Measurements from ENCODE around the gene KCNAB1. TPM values are rescaled to one million over a fixed set of nuclear protein-coding genes. Genes with fewer than 3 reads are reported as not detected.

The KCNAB1 gene
- total and polyA plus RNA-seq, 5 experiments from 2014 or later, result 0.16 to 0.39 (median 0.17) TPM

DNA sequence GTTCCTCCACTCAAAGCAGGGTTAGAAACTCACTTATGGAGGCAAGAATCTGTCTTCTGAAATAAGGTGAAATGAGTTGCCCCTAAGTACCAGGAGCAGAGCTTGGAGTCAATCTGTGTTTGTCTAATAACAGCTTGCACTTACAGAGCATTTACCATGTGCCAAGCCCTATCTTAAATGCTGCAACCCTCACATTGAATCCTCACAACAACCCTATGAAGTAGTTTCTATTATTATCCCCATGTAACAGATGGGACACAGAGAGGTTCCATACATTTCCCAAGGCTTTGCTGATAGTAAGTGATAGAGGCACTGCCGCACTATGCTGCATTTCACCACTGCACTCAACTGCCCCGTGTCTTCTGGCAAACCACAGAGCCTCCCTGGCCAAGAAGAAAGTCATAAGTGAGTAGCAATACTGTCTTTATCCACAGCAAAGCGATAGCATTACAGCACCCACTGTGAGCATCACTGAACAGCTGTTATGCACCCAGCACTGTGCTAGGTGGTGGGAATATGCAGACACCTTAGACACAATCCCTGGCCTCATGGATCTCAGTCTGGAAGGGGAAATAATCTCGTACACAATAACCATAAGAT is 293.0 kb downstream of the KCNAB1 start:
- Mint-ChIP-seq H3K27me3 (peaks cover 6 to 19% (median 8%) of the 10 kb centered on the region in 5 donors), H3K4me3 (no peak overlapping the region), H3K36me3 (peaks cover 0 to 3% (median 0%) of the 10 kb centered on the region in 3 donors), H3K9me3 (no peaks in the 10 kb centered on the region), H3K27ac (no peak overlapping the region), H3K4me1 (peaks cover 0 to 1% (median 0%) of the 10 kb centered on the region in 4 donors)
- DNase-seq (no peak), ATAC-seq (no peak)
- POLR2A ChIA-PET, result no interaction called here

DNA sequence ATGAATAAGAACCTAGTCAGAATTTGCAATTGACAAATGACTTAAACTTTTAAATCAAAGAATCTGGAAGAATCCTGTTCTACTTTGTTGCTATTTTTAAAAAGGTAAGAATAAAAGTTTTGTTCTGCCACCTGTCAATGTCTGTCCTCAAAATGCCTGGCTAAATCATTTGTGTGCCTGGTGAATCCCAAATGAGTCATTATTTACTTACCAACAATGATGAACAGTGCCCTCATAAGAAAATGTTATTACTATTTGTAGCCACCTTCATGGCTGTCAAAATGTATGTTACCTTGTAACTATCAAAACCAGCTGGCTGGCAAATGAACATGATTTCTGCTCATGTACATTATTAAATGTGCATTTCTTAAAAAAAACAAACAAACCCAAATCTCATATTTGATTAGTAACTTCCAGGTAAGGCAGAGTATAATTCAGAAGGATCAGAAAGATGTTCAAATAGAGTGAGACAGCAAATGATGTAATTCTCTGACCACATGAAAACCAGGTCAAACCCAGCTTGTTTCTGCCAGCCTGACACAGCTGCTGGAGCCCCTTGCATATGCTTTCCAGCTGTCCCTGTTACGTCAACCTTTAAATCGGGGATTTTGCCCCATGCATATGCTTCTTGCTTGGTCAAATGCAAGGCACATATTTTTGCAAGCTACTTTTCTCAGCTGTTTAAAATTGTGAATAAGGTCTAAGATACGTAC is 296.6 kb downstream of the KCNAB1 start:
- peaks cover 0 to 1% (median 0%) of the 10 kb centered on the region in 4 donors for H3K4me1 Mint-ChIP-seq

DNA sequence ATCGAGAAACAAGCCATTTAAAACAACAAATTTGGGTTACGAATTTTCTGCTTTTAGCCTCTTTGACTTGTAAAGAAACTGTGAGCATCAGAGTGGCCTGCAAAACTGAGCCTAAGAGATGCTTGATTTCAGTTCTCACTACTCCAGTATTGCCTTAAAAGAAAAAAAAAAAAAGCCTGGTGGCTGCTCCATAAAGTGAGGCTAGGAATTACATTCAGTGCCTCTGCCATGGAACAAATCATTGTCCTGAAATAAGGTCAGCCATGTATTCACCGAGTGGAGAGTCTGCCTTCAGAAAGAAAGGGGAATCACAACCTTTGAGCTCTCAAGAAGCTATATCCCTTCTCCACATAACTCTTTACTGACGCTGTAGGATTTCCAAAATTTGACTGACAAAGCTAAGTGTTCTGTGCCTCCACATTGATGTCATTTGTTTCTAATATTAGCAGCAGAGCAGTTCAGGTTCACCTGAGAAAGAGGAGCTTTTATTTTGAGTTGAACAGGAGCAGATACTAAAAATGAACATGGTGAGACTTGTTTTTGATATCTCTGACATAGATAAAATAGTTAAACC is 297.3 kb downstream of the KCNAB1 start:
- no peak overlapping the region for H3K4me3 Mint-ChIP-seq
- H3K27ac Mint-ChIP-seq, result no peak overlapping the region
- POLR2A ChIA-PET, result no interaction called here
- H3K4me1 Mint-ChIP-seq, result peaks cover 0 to 1% (median 0%) of the 10 kb centered on the region in 4 donors
- H3K9me3 Mint-ChIP-seq, result no peaks in the 10 kb centered on the region
- H3K27me3 Mint-ChIP-seq, result peaks cover 4 to 18% (median 9%) of the 10 kb centered on the region in 5 donors
- no peak for ATAC-seq
- peaks cover 0 to 3% (median 0%) of the 10 kb centered on the region in 3 donors for H3K36me3 Mint-ChIP-seq
- no peak for DNase-seq

More for the DNA sequence above, 296.6 kb downstream of the KCNAB1 start:
- no peak for DNase-seq
- ATAC-seq, result no peak
- Mint-ChIP-seq H3K4me3 (no peak overlapping the region), H3K36me3 (peaks cover 0 to 3% (median 0%) of the 10 kb centered on the region in 3 donors), H3K27ac (no peak overlapping the region), H3K9me3 (no peaks in the 10 kb centered on the region), H3K27me3 (peaks cover 4 to 18% (median 9%) of the 10 kb centered on the region in 5 donors)
- POLR2A ChIA-PET, result no interaction called here

DNA sequence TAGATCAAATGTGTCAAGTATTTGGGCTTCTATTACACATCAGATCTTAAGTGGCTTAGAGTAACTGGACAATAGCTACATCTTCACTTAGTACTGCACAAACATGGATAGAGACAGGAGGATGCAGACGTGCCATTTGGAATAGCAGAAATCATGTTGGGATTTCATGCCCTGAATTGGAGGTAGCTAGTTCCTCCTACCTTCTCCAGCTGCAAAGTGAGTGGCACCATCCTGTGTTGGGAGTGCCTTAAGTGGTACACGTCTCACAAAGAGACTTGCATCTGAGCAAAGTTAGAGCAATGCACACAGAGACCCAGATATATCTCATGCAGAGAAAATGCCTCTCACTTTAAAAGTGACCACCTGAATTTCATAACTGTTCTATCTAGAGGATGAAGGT is 298.1 kb downstream of the KCNAB1 start:
- H3K36me3 Mint-ChIP-seq, result peaks cover 0 to 3% (median 0%) of the 10 kb centered on the region in 3 donors
- no peak for ATAC-seq
- peaks cover 4 to 18% (median 9%) of the 10 kb centered on the region in 5 donors for H3K27me3 Mint-ChIP-seq
- peaks cover 0 to 1% (median 0%) of the 10 kb centered on the region in 4 donors for H3K4me1 Mint-ChIP-seq
- no peak overlapping the region for H3K4me3 Mint-ChIP-seq
- POLR2A ChIA-PET, result no interaction called here
- DNase-seq, result no peak
- no peaks in the 10 kb centered on the region for H3K9me3 Mint-ChIP-seq
- no peak overlapping the region for H3K27ac Mint-ChIP-seq

DNA sequence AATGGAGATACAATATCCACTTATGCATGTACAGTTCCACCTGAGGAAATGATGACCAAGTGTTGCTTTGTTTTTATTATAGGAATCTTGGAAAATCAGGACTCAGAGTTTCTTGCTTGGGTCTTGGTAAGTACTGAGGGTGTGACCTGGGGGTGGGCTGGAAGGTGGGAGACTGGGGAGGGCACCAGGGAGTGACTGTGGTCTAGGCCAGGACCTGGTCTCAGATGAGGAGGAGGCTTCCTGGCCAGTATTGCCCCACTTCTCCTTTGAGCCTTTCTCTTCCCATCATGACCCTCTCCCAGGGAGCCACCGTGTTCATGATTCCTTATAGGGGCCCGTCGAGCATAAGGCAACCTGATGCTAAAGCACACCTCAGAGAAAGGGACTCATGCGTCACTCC is 301.2 kb downstream of the KCNAB1 start:
- DNase-seq, result no peak
- Mint-ChIP-seq H3K9me3 (no peaks in the 10 kb centered on the region), H3K36me3 (no peaks in the 10 kb centered on the region), H3K27ac (no peak overlapping the region), H3K27me3 (peaks cover 0 to 7% (median 4%) of the 10 kb centered on the region in 5 donors), H3K4me3 (no peak overlapping the region), H3K4me1 (no peaks in the 10 kb centered on the region)
- ATAC-seq, result no peak
- POLR2A ChIA-PET, result no interaction called here

DNA sequence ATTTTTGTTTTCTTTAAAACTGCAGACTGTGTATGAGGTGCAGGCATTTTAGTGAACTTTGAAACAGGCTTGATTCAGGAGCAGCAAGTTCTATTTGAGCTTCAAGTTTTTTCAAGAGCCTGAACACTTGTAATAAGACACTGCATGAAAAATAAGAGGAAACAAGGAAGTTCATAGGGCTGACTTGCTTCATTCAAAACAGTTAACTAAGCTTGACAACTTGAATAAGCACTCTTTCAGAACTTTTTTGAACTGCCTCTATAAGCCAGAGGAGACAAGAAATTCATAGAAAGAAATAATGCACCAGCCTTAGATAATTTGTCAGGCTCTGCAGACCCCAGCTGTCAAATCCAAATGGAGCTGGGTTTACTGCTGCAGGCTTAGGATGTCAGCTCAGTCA is 304.4 kb downstream of the KCNAB1 start:
- POLR2A ChIA-PET, result no interaction called here
- no peak for ATAC-seq
- Mint-ChIP-seq H3K36me3 (no peaks in the 10 kb centered on the region), H3K27me3 (peaks cover 0 to 3% (median 0%) of the 10 kb centered on the region in 5 donors), H3K4me3 (no peak overlapping the region), H3K9me3 (no peaks in the 10 kb centered on the region), H3K4me1 (no peaks in the 10 kb centered on the region), H3K27ac (no peak overlapping the region)
- DNase-seq, result no peak

DNA sequence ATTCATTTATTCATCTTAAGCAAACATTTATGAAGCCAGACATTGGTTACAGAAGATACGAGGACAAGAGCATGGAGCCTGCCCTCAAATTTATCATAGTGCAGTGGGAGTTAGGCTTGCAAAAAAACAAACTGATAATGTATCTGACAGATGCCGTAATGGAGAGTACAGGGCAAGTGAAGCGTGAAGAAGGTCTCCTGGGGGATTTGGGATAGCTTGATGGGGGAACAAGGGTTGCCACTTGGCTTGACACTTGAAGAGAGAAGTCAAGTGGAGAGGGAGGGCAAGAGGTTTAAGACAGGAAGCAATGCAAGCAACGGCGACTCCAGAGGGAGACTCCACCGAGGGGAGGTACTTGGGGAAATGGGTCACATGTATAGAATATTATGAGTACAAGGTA is 305.3 kb downstream of the KCNAB1 start:
- ATAC-seq (no peak), DNase-seq (no peak)
- Mint-ChIP-seq H3K9me3 (no peaks in the 10 kb centered on the region), H3K36me3 (no peaks in the 10 kb centered on the region), H3K27ac (no peak overlapping the region), H3K27me3 (no peaks in the 10 kb centered on the region), H3K4me3 (no peak overlapping the region), H3K4me1 (no peaks in the 10 kb centered on the region)
- POLR2A ChIA-PET, result no interaction called here

DNA sequence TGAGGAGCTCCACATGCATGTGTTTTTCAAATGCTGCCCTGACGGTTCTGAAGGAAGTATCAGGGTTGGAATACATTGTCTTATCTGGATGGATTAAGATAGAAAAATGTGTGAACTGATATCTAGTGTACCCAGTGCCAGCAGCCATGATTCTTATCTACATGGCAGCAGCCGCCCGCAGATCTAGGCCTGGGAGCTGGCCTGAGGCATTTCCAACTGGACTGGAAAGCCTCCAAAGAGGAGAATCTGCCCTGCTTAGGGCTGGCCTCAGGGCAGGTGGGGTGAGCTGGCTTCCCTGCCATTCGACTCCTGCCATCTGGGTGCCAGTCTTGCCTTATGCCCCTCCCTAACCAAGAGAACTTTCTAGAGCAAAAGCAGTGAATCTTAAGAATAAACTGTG is 308.7 kb downstream of the KCNAB1 start:
- DNase-seq (no peak), ATAC-seq (no peak)
- POLR2A ChIA-PET, result no interaction called here
- Mint-ChIP-seq H3K4me1 (no peaks in the 10 kb centered on the region), H3K27ac (no peak overlapping the region), H3K9me3 (peaks cover 0 to 2% (median 0%) of the 10 kb centered on the region in 9 donors), H3K27me3 (peaks cover 4 to 15% (median 5%) of the 10 kb centered on the region in 5 donors), H3K4me3 (no peak overlapping the region), H3K36me3 (no peaks in the 10 kb centered on the region)

DNA sequence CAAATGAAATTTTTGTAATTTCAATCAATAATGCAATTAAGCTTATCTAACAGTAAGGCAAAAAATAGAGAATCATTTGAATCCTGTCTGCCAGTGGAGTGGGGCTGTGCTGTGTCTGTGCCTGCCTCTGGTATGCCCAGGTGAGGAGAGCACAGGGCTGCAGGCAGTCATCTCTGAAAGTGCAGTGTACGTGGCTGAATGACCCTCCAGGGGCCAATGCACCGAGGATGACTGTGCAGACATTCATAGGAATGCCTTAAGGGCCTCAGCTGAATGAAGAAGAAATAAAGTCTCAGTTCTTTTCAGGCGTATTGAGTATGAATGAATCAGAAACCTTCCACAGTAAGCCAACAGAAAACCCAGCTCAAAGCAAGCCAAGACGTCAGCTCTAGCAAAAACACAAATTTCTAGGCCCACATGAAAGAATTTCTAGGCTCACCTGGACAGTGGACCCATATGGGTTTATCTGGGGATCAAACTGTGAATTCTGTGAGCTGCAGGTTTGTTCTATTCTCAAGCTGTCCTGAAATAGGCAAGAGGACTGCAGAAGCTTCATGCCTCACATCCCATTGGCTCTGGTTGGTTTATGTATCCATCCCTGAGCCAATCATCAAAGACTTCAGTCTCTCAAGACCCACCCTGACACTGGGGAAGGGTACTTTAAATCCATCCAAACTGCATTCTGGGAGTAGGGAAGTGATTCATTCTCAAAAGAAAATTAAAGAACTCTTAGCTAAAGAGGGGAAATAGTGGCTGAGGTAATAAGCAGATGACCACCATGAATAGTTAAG is 311.2 kb downstream of the KCNAB1 start:
- no peaks in the 10 kb centered on the region for H3K4me1 Mint-ChIP-seq
- H3K36me3 Mint-ChIP-seq, result no peaks in the 10 kb centered on the region
- H3K9me3 Mint-ChIP-seq, result peaks cover 0 to 2% (median 0%) of the 10 kb centered on the region in 9 donors
- DNase-seq (no peak), ATAC-seq (no peak)
- POLR2A ChIA-PET, result no interaction called here
- no peak overlapping the region for H3K4me3 Mint-ChIP-seq
- H3K27me3 Mint-ChIP-seq, result peaks cover 5 to 16% (median 7%) of the 10 kb centered on the region in 5 donors
- H3K27ac Mint-ChIP-seq, result no peak overlapping the region

DNA sequence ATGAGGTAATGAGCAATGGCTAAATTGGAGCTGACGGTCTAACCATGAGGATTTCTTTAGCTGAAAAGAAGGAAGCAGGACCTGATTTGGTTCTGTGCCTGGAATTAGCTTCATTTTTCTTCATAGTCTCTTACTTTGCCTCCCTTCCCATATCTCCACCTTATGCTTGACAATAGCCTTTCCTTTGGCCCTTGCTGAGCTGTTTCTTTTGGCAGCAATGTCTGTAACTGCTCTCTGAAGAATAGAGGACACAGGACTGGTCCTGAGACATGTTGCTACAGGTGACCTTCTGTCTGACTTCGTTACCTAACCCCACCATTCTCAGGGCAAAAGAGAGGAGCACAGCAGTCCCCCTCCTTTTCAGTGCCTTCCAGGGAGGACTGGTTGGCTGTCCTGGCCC is 312.2 kb downstream of the KCNAB1 start:
- H3K4me1 Mint-ChIP-seq, result no peaks in the 10 kb centered on the region
- peaks cover 0 to 2% (median 0%) of the 10 kb centered on the region in 9 donors for H3K9me3 Mint-ChIP-seq
- no peak overlapping the region for H3K4me3 Mint-ChIP-seq
- H3K27me3 Mint-ChIP-seq, result peaks cover 6 to 16% (median 11%) of the 10 kb centered on the region in 5 donors
- POLR2A ChIA-PET, result no interaction called here
- ATAC-seq, result no peak
- no peak overlapping the region for H3K27ac Mint-ChIP-seq
- H3K36me3 Mint-ChIP-seq, result no peaks in the 10 kb centered on the region
- no peak for DNase-seq

DNA sequence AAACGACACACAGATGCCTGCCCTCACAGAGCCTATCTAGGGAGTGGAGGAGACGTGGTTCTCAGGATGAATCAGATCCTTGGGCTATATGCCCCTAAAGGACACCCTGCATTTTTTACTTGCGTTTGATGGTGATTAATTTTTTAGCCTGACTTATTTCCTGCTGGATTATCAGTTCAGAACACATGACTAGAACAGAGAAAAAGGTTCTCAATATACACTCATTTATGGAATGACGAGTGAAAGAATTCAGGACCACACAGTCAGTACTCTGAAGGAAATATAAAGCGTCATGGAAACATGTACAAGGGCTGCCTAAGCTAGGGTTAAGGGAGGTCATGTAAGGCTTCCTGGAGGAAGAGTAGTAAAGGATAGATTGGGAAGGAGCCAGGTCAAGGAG is 312.8 kb downstream of the KCNAB1 start:
- POLR2A ChIA-PET, result no interaction called here
- Mint-ChIP-seq H3K27ac (no peak overlapping the region), H3K36me3 (no peaks in the 10 kb centered on the region), H3K9me3 (peaks cover 0 to 2% (median 0%) of the 10 kb centered on the region in 9 donors), H3K4me3 (no peak overlapping the region), H3K4me1 (no peaks in the 10 kb centered on the region), H3K27me3 (peaks cover 8 to 16% (median 11%) of the 10 kb centered on the region in 5 donors)
- DNase-seq (no peak), ATAC-seq (no peak)

DNA sequence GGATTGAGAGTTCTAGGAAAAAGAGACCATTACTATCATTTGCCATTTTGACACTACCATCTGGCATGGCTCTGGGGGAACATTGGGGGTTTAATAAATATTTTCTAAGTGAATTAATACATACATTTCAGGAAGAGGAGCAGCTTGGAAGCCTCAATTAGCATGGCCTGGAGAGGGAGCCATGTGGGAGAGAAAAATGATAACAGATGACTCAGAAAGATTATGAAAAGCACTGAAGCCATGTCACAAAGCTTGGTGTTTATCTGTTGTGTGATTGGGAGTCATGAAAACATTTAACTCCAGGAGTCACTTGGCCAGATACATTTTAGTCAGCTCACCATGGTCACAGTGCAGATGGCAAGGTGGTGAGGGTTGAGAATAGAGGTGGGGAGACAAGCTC is 313.5 kb downstream of the KCNAB1 start:
- ATAC-seq (no peak), DNase-seq (no peak)
- H3K9me3 Mint-ChIP-seq, result peaks cover 0 to 2% (median 0%) of the 10 kb centered on the region in 9 donors
- no peak overlapping the region for H3K4me3 Mint-ChIP-seq
- POLR2A ChIA-PET, result no interaction called here
- no peak overlapping the region for H3K27ac Mint-ChIP-seq
- H3K27me3 Mint-ChIP-seq, result peaks cover 8 to 16% (median 11%) of the 10 kb centered on the region in 5 donors
- no peaks in the 10 kb centered on the region for H3K36me3 Mint-ChIP-seq
- no peaks in the 10 kb centered on the region for H3K4me1 Mint-ChIP-seq

DNA sequence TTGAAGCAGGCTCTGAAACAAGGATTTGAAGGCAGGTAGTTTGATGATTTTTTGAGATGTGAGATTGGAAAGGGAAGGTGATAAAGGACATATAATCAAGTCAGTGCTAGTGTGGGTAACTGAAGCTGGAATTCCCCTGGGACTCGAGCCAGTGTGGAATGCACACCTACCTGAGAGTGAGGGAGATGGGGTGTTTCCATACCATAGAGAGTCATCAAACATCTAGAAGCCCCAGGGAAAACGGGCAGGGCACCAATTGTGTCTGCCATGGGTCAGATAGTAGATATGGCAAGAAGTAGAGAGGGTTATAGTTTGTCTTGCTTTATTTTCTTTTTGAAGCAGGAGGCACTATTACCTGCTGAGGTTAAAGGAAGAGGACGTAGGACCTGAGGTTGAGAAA is 314.5 kb downstream of the KCNAB1 start:
- POLR2A ChIA-PET, result no interaction called here

More for the DNA sequence above, 314.5 kb downstream of the KCNAB1 start:
- H3K4me3 Mint-ChIP-seq, result no peak overlapping the region
- H3K9me3 Mint-ChIP-seq, result peaks cover 0 to 2% (median 0%) of the 10 kb centered on the region in 9 donors
- no peaks in the 10 kb centered on the region for H3K4me1 Mint-ChIP-seq
- no peaks in the 10 kb centered on the region for H3K36me3 Mint-ChIP-seq
- DNase-seq (no peak), ATAC-seq (no peak)
- no peak overlapping the region for H3K27ac Mint-ChIP-seq
- peaks cover 8 to 23% (median 17%) of the 10 kb centered on the region in 5 donors for H3K27me3 Mint-ChIP-seq
